Epithelial cell of prostate (primary cell): ENCODE measurements around the gene PIP5K1C.
"Not testable (repeated sequence)": the region's sequence is repeated elsewhere in the genome, so short reads cannot be mapped to it uniquely, and the experiment has no call there.

Experiments
- DNase-seq: peaks from one replicate; pipeline ENCODE4 v3.0.0-alpha.2; 2011; ENCODE audit warnings: low read depth, low spot score
- H3K27ac ChIP-seq: fragments of 450-650 bp; 2 replicates; pipeline ENCODE4 v1.5.1; 2017; ENCODE audit warnings: mild to moderate bottlenecking

Gene PIP5K1C

DNA sequence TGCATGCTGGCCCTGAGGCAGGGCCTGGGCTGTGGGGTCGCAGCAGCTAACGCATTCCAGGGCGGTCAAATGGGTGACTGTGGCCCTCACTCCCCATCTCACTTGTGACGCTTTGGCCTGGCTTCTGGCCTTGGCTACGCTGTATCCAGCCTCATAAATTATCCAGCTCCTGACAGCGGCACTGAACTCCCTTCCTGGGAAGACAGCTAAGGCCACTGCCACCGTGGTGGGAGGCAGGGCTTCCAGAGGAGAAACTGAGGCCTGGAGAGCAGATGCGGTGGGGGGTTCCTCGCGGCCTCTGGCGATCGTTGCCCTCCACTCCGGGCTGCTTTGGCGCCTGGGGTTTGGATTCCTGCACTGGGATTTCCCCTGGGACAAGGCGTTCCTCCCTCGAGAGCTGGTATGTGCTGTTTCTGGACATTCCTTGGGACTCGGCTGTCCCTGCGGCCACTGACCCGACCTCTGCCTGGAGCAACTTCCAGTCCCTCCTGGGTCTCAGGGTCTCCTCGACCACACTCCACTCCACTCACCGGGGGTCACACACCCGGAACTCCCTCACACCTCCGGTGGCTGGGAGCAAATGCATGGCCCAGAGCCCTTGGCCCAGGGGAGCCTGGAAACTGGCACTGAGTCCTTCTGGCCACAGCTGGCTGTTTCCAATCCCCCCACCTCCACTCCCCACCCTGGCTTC is 97.0 kb downstream of the PIP5K1C start:
- DNase-seq: no peak
- H3K27ac ChIP-seq: no peak overlapping the region

DNA sequence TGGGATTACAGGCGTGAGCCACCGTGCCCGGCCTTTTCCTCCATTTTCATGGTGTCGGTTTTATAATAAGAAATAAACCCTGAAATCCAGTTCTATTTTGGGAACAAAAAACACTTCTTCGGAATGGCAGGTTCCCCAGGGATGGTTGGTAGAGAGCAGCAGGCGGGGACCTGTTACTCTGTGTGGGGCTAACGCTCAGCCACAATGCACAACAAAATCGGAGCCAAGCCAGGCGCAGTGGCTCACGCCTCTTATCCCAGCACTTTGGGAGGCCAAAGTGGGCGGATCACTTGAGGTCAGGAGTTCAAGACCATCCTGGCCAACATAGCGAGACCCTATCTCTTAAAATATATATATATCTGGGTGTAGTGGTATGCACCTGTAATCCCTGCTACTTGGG is 99.2 kb downstream of the PIP5K1C start:
- DNase-seq: no peak
- no peak overlapping the region for H3K27ac ChIP-seq

GRCh38 chr19:3599776-3600187 is 100.5 kb downstream of the PIP5K1C start:
- H3K27ac ChIP-seq: no peak overlapping the region
- no peak for DNase-seq

DNA sequence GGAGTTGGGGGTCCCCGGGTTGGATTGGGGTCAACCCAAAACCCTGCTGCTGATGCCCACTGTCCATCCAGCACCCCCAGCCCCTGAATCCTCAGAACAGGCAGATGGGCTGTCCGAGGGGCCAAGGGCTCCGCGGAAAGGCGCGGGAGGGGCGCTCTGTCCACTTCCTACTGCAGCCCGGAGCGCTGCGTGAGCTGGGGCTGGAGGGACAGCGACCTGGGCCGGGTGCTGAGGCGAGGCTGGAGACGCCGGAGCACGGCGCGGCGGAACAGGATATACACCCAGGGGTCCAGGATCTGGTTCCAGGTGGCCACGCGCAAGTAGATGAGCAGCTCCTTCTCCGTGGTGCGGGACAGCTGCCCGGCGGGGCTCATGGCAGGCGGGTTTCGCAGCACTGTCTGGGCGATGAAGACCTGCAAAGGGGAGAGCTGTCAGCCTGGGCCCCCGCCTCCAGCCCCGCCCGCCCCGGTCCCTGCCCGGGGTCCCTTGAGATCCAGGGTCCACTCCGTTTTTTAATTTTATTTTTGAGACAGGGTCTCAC is 104.7 kb downstream of the PIP5K1C start:
- DNase-seq: no peak
- H3K27ac ChIP-seq: no peak overlapping the region

DNA sequence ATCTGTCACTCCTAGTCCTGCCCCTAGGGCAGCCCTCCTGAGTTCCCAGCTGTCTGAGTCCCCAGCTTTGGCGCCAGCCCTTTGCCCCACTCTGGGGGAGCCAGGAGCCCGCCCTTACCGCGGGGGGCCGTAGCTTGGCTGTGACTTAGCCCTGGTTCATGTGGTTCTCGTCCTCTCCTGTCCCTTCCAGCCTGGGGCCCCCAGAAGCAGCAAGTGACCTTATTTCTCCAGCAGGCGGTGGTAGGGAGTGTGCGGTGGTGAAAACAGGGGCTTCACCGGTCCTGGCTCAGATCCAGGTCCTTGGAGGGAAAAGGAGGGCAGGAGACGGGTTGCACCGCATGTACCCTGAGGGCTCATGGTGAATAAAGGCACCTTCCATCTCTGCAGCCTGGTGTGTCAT is 107.1 kb downstream of the PIP5K1C start:
- DNase-seq: no peak
- no peak overlapping the region for H3K27ac ChIP-seq

DNA sequence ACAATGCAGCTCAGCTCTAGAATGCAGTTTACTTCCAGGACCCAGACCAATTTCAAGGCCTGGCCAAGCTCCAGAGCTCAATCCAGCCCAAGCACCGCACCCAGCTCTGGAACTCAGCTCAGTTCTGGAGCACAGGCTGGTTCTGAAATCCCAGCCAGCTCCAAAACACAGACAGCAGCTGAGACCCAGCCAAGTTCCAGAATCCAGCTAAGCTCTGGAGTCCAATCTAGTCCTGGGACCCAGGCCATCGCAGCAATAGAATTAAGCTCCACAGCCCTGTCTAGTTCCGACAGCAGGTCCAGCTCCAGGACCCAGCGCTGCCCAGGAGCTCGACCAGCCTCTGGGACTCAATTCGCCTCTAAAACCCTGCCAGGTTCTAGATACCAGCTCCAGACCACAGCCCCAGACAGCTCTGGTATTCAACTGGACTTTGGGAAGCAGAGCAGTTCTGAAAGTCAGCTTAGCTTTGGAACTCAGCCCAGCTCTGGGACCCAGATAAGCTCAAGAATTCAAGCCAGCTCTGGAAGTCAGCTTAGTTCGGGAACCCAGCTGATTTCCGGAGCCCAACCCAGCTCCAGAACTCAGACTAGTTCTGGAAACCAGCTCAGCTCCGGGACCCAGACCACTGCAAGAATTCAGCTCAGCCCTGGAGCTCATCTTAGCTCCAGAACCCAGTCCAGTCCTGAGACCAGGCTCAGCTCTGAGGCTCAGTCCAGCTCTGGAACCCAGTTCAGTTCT is 108.2 kb downstream of the PIP5K1C start:
- DNase-seq: no peak
- no peak overlapping the region for H3K27ac ChIP-seq

- H3K27ac ChIP-seq: no peak overlapping the region
- DNase-seq: no peak
These were observed 109.1 kb downstream of the PIP5K1C start for GRCh38 chr19:3590991-3591659.

- no peak for DNase-seq
- no peak overlapping the region for H3K27ac ChIP-seq
These were observed 110.3 kb downstream of the PIP5K1C start for GRCh38 chr19:3589949-3590348.

DNA sequence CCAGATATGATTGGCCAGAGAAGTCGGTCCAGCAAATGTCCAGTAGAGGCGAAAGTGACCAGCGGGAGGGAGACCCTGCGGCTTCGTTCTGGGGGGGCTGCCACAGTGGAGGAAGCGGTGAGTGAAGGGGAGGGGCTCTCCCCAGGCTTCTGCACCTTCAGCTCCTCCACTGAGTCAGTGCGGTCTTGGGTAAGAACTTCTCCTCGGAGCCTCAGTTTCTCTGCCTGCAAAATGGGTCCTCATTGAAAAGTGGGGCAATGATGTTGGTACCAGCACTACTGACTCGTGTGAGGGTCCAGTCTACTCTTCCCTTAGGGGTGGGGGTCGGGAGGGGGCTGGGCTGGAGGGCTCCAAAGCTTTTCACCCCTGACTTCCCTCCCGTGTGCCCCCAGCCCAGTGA is 110.8 kb downstream of the PIP5K1C start:
- no peak for DNase-seq
- H3K27ac ChIP-seq: no peak overlapping the region

DNA sequence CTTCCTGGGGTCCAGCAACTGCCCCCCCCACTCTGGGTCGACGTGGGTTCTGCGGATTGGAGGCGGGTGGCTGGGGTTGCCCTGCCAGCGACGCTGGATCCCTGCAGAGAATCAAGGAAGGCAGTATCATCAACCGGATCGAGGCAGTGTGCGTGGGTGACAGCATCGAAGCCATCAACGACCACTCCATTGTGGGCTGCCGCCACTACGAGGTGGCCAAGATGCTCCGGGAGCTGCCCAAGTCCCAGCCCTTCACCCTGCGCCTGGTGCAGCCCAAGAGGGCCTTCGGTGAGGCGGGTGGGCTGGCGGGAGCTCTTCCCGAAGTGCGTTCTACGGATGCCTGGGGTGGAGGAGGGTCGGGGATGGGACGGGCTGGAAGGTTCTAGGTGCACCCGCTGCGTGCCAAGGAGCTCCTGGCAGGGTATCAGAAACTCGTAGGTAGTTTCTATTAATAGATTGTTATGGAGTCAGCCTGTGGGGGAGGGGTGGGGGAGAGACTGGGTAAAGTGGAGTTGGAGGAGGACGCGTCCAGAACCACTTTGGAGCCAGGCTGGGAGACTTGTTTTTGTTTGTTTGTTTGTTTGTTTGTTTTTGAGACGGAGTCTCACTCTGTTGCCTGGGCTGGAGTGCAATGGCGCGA is 113.4 kb downstream of the PIP5K1C start:
- no peak overlapping the region for H3K27ac ChIP-seq
- no peak for DNase-seq

DNA sequence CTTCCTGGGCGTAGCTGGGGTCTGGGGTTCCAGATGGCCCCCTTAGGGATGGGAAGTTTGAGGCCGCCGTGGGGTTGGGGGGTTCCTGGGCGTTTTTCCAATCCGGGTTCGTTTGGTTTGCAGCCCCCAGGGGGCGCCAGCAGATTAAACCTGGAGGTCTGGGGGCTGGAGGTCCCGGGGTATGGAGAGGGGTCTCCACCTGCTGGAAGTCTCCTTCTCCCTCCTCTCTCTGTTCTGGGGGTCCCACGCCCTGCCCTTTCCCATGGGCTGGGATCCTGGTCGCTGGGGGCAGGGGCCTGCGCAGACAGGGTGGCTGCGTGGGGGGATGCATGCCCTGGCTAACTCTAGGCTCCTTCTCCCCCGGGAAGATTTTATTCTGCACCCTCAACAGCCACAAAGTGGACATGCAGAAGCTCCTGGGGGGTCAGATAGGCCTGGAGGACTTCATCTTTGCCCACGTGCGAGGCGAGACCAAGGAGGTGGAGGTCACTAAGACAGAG is 114.1 kb downstream of the PIP5K1C start:
- no peak for DNase-seq
- H3K27ac ChIP-seq: no peak overlapping the region

DNA sequence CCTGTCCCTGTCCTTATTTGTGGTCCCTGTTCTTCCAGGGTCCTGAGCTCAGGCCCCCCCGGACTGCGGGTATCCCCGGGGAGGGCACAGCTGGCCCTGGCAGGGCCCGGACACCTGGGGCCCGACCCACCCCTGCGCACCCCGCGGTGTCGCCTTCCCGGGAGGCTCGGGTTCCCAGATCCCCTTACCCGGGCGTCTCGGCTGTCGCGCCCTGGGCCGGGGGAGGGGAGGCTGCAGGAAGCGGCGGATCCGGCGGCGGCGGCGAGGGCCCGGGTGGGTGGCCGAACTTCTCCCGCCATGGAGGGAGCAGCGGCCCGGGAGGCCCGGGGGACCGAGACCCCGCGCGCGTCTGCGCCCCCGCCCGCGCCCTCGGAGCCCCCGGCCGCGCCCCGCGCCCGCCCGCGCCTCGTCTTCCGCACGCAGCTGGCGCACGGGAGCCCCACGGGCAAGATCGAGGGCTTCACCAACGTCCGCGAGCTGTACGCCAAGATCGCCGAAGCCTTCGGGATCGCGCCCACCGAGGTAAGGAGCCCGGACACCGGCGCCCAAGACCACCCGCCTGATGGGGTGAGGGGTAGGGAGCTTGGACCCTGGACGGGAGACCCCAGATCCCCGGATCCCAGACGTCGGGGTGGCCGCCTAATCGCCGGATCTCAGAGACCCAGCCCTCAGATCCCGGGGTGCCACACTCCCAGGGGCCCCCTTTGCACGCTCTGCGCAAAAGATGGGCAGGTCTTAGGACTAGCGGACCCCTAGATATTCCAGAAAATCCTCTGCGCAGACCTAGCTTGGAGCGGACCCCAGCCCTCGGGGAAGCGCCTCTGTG is 114.8 kb downstream of the PIP5K1C start, which contains the start of gene GIPC3:
GIPC3 (plus strand) TSS at position 178 of the 826 bp plus-strand sequence; CDS start at position 298, 120 bp downstream.
- DNase-seq: no peak
- no peak within 1 kb of the TSS for H3K27ac ChIP-seq

- not testable (repeated sequence) for DNase-seq, H3K27ac ChIP-seq
These were observed 116.0 kb downstream of the PIP5K1C start for GRCh38 chr19:3584036-3584802.

DNA sequence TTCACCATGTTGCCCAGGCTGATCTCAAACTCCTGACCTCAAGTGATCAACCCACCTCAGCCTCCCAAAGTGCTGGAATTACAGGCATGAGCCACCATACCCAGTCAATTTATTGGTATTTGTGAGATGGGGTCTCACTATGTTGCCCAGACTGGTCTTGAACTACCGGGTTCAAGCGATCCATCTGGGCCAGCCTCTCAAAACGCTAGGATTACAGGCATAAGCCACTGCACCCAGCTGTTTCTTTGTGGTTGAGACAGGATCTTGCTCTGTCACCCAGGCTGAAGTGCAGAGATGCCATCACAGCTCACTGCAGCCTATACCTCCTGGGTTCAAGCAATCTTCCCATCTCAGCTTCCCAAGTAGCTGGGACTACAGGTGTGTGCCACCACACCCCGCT is 118.5 kb downstream of the PIP5K1C start:
- not testable (repeated sequence) for H3K27ac ChIP-seq, DNase-seq
